Kidney capillary endothelial cell (primary cell): Measurements from ENCODE around the gene HOXD4.

Experiments
- DNase-seq: peaks from one replicate; pipeline ENCODE4 v3.0.0-alpha.2; 2018; ENCODE audit warnings: low spot score

The HOXD4 gene

GRCh38 chr2:176187899-176188773 is 36.8 kb downstream of the HOXD4 start, which contains the start of gene HOXD1:
TSS of gene HOXD1 (plus strand) at chr2:176188668. CDS start at chr2:176188802, 134 bp downstream.
- DNase-seq: no peak

- DNase-seq: no peak
Observed at GRCh38 chr2:176188774-176189680, 37.7 kb downstream of the HOXD4 start.

GRCh38 chr2:176189681-176190641 is 38.6 kb downstream of the HOXD4 start:
- no peak for DNase-seq

GRCh38 chr2:176192351-176192750 is 41.0 kb downstream of the HOXD4 start:
- DNase-seq: no peak

GRCh38 chr2:176193048-176193447 is 41.7 kb downstream of the HOXD4 start:
- DNase-seq: no peak

GRCh38 chr2:176199902-176200301 is 48.6 kb downstream of the HOXD4 start:
- no peak for DNase-seq

GRCh38 chr2:176200971-176201370 is 49.6 kb downstream of the HOXD4 start:
- no peak for DNase-seq

- no peak for DNase-seq
Observed at GRCh38 chr2:176202491-176202890, 51.1 kb downstream of the HOXD4 start.
